ELR (cell line): ENCODE measurements around the gene DRAM1.
"Not testable (repeated sequence)": the region's sequence is repeated elsewhere in the genome, so short reads cannot be mapped to it uniquely, and the experiment has no call there.

Source experiments
- DNase-seq: peaks from one replicate; pipeline ENCODE4 v3.0.0-alpha.2; 2015; ENCODE audit warnings: low read depth

DRAM1 gene

GRCh38 chr12:101906226-101906625, 28.8 kb downstream of the DRAM1 start:
- DNase-seq = no peak

GRCh38 chr12:101908395-101908794, 31.0 kb downstream of the DRAM1 start:
- no peak for DNase-seq

DNA sequence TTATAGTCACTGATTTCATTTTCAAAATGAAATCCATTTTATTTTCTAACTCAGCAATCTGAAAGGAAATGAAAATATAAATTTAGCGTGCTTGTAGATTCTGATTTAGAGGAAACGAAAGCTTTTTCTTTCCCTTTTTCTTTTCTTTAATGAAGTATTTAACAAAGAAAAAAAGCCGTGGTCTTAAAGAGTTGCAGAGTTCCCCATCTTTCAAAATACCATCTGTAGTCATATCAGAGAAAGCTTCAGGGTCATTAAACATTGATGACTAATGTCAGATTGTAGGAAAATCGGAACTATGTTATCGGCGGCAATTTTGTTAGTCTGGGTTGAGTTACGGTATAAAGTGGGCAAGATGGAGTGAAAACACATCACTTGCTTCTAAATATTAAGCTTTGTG, 32.3 kb downstream of the DRAM1 start:
- no peak for DNase-seq

- DNase-seq = no peak
These were observed 38.5 kb downstream of the DRAM1 start for GRCh38 chr12:101915841-101916240.

GRCh38 chr12:101918805-101919204, 41.4 kb downstream of the DRAM1 start:
- DNase-seq = not testable (repeated sequence)

GRCh38 chr12:101919447-101919846, 42.1 kb downstream of the DRAM1 start:
- DNase-seq = no peak

- DNase-seq = no peak
These were observed 43.5 kb downstream of the DRAM1 start for GRCh38 chr12:101920906-101921305.

DNA sequence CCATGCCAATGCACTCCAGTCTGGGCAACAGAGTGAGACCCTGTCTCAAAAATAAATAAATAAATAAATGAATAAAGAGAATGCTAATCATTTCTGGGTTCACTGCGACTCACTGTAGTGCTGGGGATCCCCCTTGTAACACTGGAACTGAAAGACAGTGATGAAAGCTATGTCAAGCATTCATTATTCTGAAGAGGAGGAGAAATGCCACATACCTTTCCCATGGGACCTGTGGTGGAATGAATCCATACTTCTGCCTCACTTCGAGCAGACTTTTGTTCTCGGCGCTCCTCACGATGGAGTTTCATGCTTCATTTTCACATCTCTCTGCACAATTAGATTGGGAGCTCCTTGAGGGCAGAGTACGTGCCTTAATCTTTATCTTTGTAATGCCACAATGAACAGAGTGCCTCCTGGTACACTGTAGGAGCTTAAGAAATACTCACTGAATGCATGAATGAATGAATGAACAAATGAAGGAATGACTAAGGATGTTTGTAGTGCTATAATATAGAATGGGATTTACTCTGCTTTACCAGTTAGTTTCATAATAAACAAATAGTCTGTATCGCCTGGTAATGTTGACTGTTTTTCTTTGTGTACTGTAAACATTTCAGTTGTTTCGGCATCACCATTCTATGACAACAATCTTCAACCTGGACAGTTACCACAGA, 45.8 kb downstream of the DRAM1 start:
- DNase-seq = no peak

GRCh38 chr12:101924618-101925017, 47.2 kb downstream of the DRAM1 start:
- DNase-seq = peak; percentile 52

GRCh38 chr12:101925361-101925760, 48.0 kb downstream of the DRAM1 start:
- peak; percentile 98 for DNase-seq

- DNase-seq = peak; percentile 52
These were observed 48.6 kb downstream of the DRAM1 start for GRCh38 chr12:101925935-101926334.

DNA sequence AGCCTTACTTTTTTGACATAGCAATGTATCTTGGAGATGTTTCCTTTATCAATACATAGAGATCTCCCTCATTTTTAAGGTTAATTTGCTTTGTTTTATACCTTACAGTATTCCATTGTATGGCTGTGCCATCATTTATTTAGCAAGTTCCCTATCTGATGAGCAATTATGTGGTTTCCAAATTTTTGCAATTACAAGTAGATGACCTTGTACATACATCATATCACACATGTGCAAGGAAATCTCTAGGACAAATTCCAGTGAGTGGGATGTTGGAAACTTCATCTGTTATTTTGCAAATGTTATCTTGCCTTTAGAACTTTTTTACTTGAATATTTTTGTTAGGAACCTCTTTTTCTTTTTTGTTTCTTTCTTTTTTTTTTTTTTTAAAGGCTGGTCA, 49.7 kb downstream of the DRAM1 start:
- peak; percentile 22 for DNase-seq

GRCh38 chr12:101927999-101928398, 50.6 kb downstream of the DRAM1 start:
- DNase-seq = no peak

DNA sequence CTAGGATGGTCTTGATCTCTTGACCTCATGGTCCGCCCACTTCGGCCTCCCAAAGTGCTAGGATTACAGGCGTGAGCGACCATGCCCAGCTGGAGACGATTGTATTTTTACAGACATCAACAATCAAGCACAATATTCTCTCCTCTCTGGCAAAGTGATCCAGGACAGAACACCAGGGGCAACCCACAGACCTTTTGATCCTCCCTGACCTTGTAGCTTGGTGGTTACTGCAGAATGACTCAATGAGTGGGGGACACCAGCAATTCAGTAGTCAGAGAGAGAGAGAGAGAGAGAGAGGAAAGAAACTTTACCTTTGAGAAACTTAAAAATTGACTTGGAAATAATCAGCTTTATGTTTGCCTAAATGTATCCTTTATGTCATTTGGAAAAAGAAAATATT, 51.2 kb downstream of the DRAM1 start:
- no peak for DNase-seq

GRCh38 chr12:101929365-101930041, 52.1 kb downstream of the DRAM1 start:
- DNase-seq = no peak

GRCh38 chr12:101931498-101932326, 54.3 kb downstream of the DRAM1 start:
- no peak for DNase-seq

DNA sequence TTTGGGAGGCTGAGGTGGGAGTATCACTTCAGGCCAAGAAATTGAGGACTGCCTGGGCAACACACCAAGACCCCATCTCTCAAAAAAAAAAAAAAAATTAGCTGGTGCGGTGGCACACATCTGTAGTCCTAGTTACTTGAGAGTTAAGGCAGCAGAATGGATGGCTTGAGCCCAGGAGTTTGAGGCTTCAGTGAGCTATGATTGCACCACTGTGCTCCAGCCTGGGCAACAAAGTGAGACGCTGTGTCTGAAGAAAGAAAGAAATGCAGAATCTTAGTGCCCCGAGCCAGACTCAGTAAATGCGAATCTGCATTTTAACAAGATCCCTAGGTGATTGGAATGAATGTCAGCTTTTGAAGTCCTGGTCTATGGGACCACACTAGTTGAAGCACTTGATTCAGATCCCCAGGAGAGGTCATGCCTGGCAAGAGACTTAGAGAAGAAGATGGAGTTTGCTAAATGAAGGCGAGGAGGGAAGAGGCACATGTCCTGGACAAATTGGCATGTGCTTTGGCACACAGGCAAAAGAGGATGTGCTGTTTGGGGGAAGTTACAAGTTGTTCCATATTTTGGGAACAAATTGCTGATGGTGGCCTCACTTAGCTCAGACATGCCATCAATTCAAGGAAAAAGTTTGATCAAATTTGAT, 56.6 kb downstream of the DRAM1 start:
- no peak for DNase-seq

DNA sequence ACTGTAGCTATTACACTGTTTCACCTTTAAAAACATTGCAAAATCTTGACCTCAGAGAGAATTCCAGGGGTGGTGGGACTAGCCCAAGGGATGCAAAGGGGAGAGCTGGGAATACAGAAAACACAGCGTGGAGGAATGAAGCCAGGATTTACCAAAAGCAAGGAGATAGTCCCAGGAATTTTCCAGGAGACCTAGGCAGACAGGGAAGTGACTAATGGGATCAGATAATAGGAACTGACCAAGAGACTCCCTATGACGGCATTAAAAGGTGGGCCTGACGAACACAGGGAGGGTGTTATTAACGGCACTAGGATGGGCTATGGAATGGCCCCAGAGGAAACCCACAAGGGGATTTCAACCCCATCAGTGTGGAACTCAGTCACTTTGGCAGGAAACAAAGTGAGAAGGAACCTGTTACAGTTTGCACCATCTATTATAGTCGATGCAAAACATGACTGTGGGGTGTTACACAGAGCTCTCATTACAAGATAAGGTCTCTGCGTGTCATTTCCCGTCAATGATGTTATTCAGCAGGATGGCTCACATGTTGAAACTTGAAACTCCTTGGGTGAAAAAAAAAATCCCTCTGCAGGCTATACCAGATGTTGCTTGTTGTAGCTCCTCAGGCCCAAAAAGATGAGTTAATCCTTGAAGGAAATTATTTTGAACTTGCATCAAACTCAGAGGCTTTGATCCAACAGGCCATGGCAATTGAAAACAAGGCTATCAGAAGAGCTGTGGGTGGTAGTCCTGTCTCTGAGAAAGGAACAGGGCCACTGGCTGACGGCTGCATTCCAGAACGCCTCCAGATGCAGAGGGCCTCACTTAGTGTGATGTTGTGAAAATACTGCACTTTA, 58.7 kb downstream of the DRAM1 start:
- peak; percentile 91 for DNase-seq

GRCh38 chr12:101939306-101939705, 61.9 kb downstream of the DRAM1 start:
- no peak for DNase-seq

GRCh38 chr12:101939856-101940265, 62.5 kb downstream of the DRAM1 start:
- DNase-seq = peak; percentile 80

DNA sequence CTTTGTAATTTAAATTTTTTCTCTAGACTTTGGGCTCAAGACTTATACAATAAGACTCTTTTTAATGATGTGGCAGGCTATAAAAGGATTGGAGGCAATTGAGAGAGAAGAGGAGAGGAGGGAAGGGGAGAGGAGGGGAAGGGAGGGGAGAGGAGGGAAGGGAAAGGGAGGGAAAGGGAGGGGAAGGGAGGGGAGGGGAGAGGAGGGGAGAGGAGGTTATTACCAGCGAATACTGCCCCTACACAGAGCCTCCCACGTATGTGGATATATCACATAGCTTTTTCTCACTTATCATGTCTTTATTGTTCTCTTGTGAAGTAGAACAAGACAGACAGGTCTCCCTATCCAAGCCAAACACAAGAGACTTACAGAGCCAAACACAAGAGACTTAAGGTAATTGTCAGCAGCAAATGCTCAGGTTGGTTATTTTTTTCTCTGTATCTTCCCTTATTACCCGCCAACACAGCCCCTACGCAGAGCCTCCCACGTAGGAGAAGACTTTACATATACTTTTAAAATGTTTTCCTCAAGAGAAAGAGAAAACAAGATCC, 63.1 kb downstream of the DRAM1 start:
- no peak for DNase-seq
